ENCODE measurements around the gene CASQ2. TPM values are rescaled to one million over a fixed set of nuclear protein-coding genes. Genes with fewer than 3 reads are reported as not detected.
A peak's percentile ranks its signal among the peaks of the same experiment; 100 is the strongest.

The CASQ2 gene
- total RNA-seq, 6 experiments from 2014 or later, result not detected

DNA sequence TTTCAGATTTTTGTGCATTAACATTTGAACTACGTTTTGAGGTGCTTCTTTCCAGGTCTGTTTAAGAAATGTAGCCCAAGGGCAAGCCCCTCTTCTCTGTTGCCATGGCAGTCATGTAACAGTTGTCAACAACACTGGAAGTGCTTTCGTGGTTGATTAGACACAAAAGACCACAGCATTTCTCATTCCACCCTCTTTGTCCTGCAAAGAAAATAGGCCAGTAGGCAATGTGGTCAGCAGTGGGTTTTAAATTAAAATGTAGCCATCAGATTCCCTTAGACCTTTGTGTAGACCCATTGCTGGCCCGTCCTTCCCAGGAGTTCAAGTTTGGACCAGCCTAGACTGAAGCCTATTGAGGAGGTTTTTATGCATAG lies 91.3 kb downstream of the CASQ2 start:
- no peak for TF ChIP-seq CTCF (IDR thresholded peaks at IDR 0.05)
- Mint-ChIP-seq H3K36me3 (ENCODE audit: low read depth) (peaks cover 9% of the 10 kb centered on the region; the same call in 1 of the 2 replicates), H3K4me1 (ENCODE audit: low read depth) (peaks cover 28% of the 10 kb centered on the region), H3K4me3 (no peak overlapping the region), H3K27me3 (ENCODE audit: insufficient read depth) (no peaks in the 10 kb centered on the region; the same call in 1 of the 2 replicates), H3K27ac (peak overlapping the region; percentile 12; the same call in 1 of the 2 replicates), H3K9me3 (no peaks in the 10 kb centered on the region)
- DNase-seq, result no peak

DNA sequence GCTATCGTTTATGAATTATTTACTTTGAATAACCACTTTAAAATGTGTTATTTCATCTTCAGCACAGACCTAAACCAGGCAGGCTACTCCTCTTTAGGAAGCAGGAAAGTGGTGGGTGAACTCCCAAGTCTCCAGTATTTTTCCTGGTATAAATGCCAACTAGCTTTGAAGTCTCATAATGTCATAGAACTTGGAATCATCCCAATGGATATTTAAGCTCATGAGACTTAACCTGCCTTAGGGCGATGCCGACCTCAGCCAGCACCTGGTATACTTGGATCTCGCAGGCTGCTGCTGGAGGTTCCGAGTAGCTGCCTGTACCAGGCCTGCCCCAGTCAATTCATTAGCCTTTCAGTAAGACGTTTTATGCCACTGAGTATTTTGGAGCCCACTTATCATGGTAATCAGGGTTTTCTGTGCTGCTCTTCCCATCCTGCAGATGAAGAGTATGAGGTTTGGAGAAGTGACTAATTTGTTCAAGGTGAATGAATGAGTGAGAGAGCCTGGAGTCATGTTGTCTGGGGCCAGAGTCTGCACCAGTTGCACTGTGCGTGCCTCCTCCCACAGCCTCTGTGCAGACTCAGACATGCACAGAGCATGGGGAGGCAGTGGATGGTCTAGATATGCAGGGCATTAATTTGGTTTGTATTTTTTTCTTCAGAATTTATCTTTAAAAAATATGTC lies 91.9 kb downstream of the CASQ2 start:
- H3K36me3 Mint-ChIP-seq (ENCODE audit: low read depth), result peaks cover 11% of the 10 kb centered on the region; the same call in 1 of the 2 replicates
- H3K27me3 Mint-ChIP-seq (ENCODE audit: insufficient read depth), result no peaks in the 10 kb centered on the region; the same call in 1 of the 2 replicates
- DNase-seq, result no peak
- H3K9me3 Mint-ChIP-seq, result no peaks in the 10 kb centered on the region
- H3K4me1 Mint-ChIP-seq (ENCODE audit: low read depth), result peaks cover 30% of the 10 kb centered on the region
- H3K27ac Mint-ChIP-seq, result peak overlapping the region; percentile 12; the same call in 1 of the 2 replicates
- no peak for TF ChIP-seq CTCF (IDR thresholded peaks at IDR 0.05)
- H3K4me3 Mint-ChIP-seq, result no peak overlapping the region

DNA sequence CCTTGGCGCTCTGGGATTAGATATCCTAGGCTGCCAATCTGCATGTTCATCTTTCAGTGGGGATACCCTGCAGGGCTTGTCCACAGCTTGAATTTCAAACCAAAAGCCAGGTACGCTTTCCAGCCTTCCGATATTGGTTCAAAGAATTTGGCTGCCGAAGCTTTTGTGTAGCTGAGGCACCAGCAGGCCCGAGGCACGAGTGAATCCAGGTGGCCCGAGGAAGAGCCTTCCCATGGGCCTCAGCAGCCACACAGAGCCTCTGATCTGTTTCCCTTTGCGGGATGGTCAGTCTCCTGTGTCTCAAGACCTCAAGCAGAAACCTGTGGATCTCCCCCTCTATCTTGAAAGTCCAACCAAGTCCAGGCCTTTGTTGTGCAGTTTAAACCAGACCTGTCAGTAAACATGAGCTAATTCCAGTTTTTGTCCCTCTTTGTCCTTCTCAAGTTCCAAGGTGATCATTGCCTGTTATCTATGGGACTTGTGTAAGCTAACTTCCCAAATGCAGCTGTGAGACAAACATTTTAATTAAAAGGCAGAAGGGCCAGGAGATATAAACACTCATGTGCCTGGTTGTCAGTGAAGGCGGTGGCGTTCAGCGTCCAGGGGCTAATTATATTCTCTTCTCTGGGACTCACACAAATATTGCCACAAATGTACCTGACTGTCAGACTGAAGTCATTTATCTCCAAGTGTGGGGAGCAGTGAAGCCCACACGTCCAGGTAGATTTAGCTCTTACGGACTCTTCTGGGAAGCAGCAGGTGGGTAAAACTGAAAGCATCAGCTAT lies 96.1 kb downstream of the CASQ2 start:
- no peak for DNase-seq
- no peak overlapping the region for H3K27ac Mint-ChIP-seq
- no peak for TF ChIP-seq CTCF (IDR thresholded peaks at IDR 0.05)
- H3K36me3 Mint-ChIP-seq (ENCODE audit: low read depth), result peaks cover 25% of the 10 kb centered on the region
- peaks cover 47% of the 10 kb centered on the region for H3K4me1 Mint-ChIP-seq (ENCODE audit: low read depth)
- H3K27me3 Mint-ChIP-seq (ENCODE audit: insufficient read depth), result peaks cover 1% of the 10 kb centered on the region; the same call in 1 of the 2 replicates
- peaks cover 16% of the 10 kb centered on the region for H3K9me3 Mint-ChIP-seq
- no peak overlapping the region for H3K4me3 Mint-ChIP-seq

GRCh38 chr1:115671176-115671934 lies 97.2 kb downstream of the CASQ2 start:
- H3K4me1 Mint-ChIP-seq (ENCODE audit: low read depth), result peaks cover 43% of the 10 kb centered on the region
- peak; percentile 11 for DNase-seq
- H3K27me3 Mint-ChIP-seq (ENCODE audit: insufficient read depth), result peaks cover 1% of the 10 kb centered on the region; the same call in 1 of the 2 replicates
- H3K36me3 Mint-ChIP-seq (ENCODE audit: low read depth), result peaks cover 34% of the 10 kb centered on the region
- peaks cover 24% of the 10 kb centered on the region for H3K9me3 Mint-ChIP-seq
- no peak overlapping the region for H3K4me3 Mint-ChIP-seq
- H3K27ac Mint-ChIP-seq, result no peak overlapping the region
- no peak for TF ChIP-seq CTCF (IDR thresholded peaks at IDR 0.05)

GRCh38 chr1:115670476-115671175 lies 97.9 kb downstream of the CASQ2 start:
- H3K27me3 Mint-ChIP-seq (ENCODE audit: insufficient read depth), result peaks cover 1% of the 10 kb centered on the region; the same call in 1 of the 2 replicates
- DNase-seq, result no peak
- no peak for TF ChIP-seq CTCF (IDR thresholded peaks at IDR 0.05)
- H3K4me3 Mint-ChIP-seq, result no peak overlapping the region
- H3K27ac Mint-ChIP-seq, result no peak overlapping the region
- H3K9me3 Mint-ChIP-seq, result peaks cover 31% of the 10 kb centered on the region
- H3K36me3 Mint-ChIP-seq (ENCODE audit: low read depth), result peaks cover 41% of the 10 kb centered on the region
- peaks cover 43% of the 10 kb centered on the region for H3K4me1 Mint-ChIP-seq (ENCODE audit: low read depth)

All from HFFc6 (cell line).